H1 (cell line): ENCODE measurements around the gene KCNH1. TPM values are rescaled to one million over a fixed set of nuclear protein-coding genes. Genes with fewer than 3 reads are reported as not detected.

Source experiments
- CTCF ChIA-PET: fragments of 300-600 bp; sonication (Branson Sonifier 250); formaldehyde crosslinking; loops from one replicate; lab custom pipeline; 2021; ENCODE audit not compliant: partially characterized antibody; lab: Charles Lee
- POLR2A ChIA-PET: fragments of 300-600 bp; sonication (Branson Sonifier 250); formaldehyde crosslinking; loops from one replicate; lab custom pipeline; 2021; ENCODE audit warnings: inconsistent platforms; ENCODE audit not compliant: partially characterized antibody; lab: Charles Lee
- DNase-seq, 2 experiments: peaks; one replicate each; pipeline versions ENCODE4 v3.0.0 to v3.0.0-alpha.2; 2010 to 2022; ENCODE audit warnings: low spot score in 2 of 2, low read depth in 1 of 2, mixed read lengths in 1 of 2
- FAIRE-seq: peaks from 2 replicates; lab custom pipeline; 2011; peaks lifted over from hg19 to GRCh38; lab: Jason Lieb, UNC
- H2AFZ ChIP-seq: 2 replicates; pipeline ENCODE4 v1.8.1; 2012; ENCODE audit warnings: low read length, inconsistent platforms
- H2AK5ac ChIP-seq: 2 replicates; pipeline ENCODE4 v1.6.1; 2013; ENCODE audit warnings: low read depth, low read length
- H2BK120ac ChIP-seq: replicated peaks from 2 replicates; pipeline ENCODE3; 2013; ENCODE audit warnings: low read depth, low read length, inconsistent platforms
- H2BK12ac ChIP-seq: 2 replicates; pipeline ENCODE4 v1.6.1; 2013; ENCODE audit warnings: low read depth, low read length
- H2BK15ac ChIP-seq: 2 replicates; pipeline ENCODE4 v1.6.1; 2013; ENCODE audit warnings: low read length
- H2BK20ac ChIP-seq: 2 replicates; pipeline ENCODE4 v1.6.1; 2013; ENCODE audit warnings: low read length
- H2BK5ac ChIP-seq: 2 replicates; pipeline ENCODE4 v1.6.1; 2013; ENCODE audit warnings: low read depth, low read length
- H3K14ac ChIP-seq: 2 replicates; pipeline ENCODE4 v1.6.1; 2013; ENCODE audit warnings: inconsistent platforms; ENCODE audit not compliant: insufficient read length
- H3K18ac ChIP-seq: 2 replicates; pipeline ENCODE4 v1.6.1; 2013; ENCODE audit warnings: low read length; ENCODE audit errors: extremely low read depth
- H3K23ac ChIP-seq: 2 replicates; pipeline ENCODE4 v1.6.1; 2013; ENCODE audit warnings: inconsistent platforms; ENCODE audit not compliant: insufficient read length
- H3K23me2 ChIP-seq: 2 replicates; pipeline ENCODE4 v1.6.1; 2013; ENCODE audit warnings: low read depth, low read length
- H3K27ac ChIP-seq: 2 replicates; pipeline ENCODE4 v1.6.1; 2011; ENCODE audit warnings: low read depth, low read length, inconsistent platforms
- H3K27me3 ChIP-seq, 4 experiments: replicated peaks in 1 of 4; 1 replicate in 1 of 4; 2 replicates in 3 of 4; pipeline versions ENCODE4 v1.6.1 to v1.8.1; 2011 to 2013; ENCODE audit warnings: low read length in 3 of 4, mild to moderate bottlenecking in 3 of 4, inconsistent platforms in 2 of 4, mixed read lengths in 2 of 4, moderate library complexity in 1 of 4; ENCODE audit not compliant: control insufficient read depth in 3 of 4, insufficient read depth in 3 of 4; ENCODE audit errors: extremely low read depth in 1 of 4
- H3K36me3 ChIP-seq, 4 experiments: 2 replicates each; pipeline versions ENCODE4 v1.6.1 to v1.8.1; 2011 to 2013; ENCODE audit warnings: mild to moderate bottlenecking in 4 of 4, low read length in 3 of 4, moderate library complexity in 2 of 4, control low read depth in 1 of 4, inconsistent platforms in 1 of 4; ENCODE audit not compliant: insufficient read depth in 4 of 4, control insufficient read depth in 2 of 4
- H3K4ac ChIP-seq: replicated peaks from 2 replicates; pipeline ENCODE3; 2013; ENCODE audit warnings: low read length, low read depth, mixed read lengths, inconsistent platforms; ENCODE audit not compliant: insufficient read length
- H3K4me1 ChIP-seq, 4 experiments: replicated peaks in 1 of 4; 1 replicate in 1 of 4; 2 replicates in 3 of 4; pipeline versions ENCODE4 v1.6.1 to v1.8.1; 2011 to 2013; ENCODE audit warnings: low read length in 3 of 4, inconsistent platforms in 2 of 4, mixed read lengths in 1 of 4; ENCODE audit not compliant: insufficient read depth in 4 of 4, control insufficient read depth in 3 of 4
- H3K4me2 ChIP-seq, 2 experiments: 2 replicates each; pipeline versions ENCODE4 v1.6.1 to v1.8.1; 2011 to 2013; ENCODE audit warnings: low read depth in 2 of 2, low read length in 2 of 2, control low read depth in 1 of 2, inconsistent platforms in 1 of 2, mild to moderate bottlenecking in 1 of 2; ENCODE audit not compliant: insufficient read depth in 1 of 2
- H3K4me3 ChIP-seq, 4 experiments: fragments of 200-600, 300-600 bp in 1 of 4; sonication (generic), shearing (Covaris generic), sonication (Bioruptor Twin) in 1 of 4; 2 replicates each; pipeline versions ENCODE4 v1.5.1 to v1.8.1; 2011 to 2016; ENCODE audit warnings: low read length in 4 of 4, low read depth in 3 of 4, control low read depth in 2 of 4, inconsistent platforms in 2 of 4, mild to moderate bottlenecking in 2 of 4, mixed read lengths in 1 of 4, moderate library complexity in 1 of 4; ENCODE audit not compliant: insufficient read depth in 2 of 4; ENCODE audit errors: extremely low read depth in 1 of 4
- H3K56ac ChIP-seq: replicated peaks from 2 replicates; pipeline ENCODE3; 2013; ENCODE audit warnings: low read depth, mild to moderate bottlenecking, mixed read lengths, low read length, inconsistent platforms; ENCODE audit not compliant: insufficient read length
- H3K79me1 ChIP-seq: 2 replicates; pipeline ENCODE4 v1.6.1; 2013; ENCODE audit warnings: low read depth, low read length, control low read depth
- H3K79me2 ChIP-seq, 2 experiments: 2 replicates each; pipeline versions ENCODE4 v1.6.1 to v1.8.1; 2012 to 2013; ENCODE audit warnings: low read length in 2 of 2, mild to moderate bottlenecking in 2 of 2, inconsistent platforms in 1 of 2; ENCODE audit not compliant: insufficient read depth in 2 of 2, control insufficient read depth in 1 of 2
- H3K9ac ChIP-seq, 4 experiments: replicated peaks in 1 of 4; 1 replicate in 1 of 4; 2 replicates in 3 of 4; pipeline versions ENCODE4 v1.6.1 to v1.8.1; 2011 to 2013; ENCODE audit warnings: low read depth in 3 of 4, low read length in 3 of 4, control low read depth in 2 of 4, mild to moderate bottlenecking in 2 of 4, moderate library complexity in 2 of 4, inconsistent platforms in 1 of 4; ENCODE audit errors: extremely low read depth in 1 of 4
- H3K9me3 ChIP-seq, 2 experiments: 2 replicates each; pipeline versions ENCODE4 v1.6.1 to v1.8.1; 2012 to 2013; ENCODE audit warnings: mild to moderate bottlenecking in 2 of 2, moderate library complexity in 2 of 2, control low read depth in 1 of 2, inconsistent platforms in 1 of 2, low read depth in 1 of 2, low read length in 1 of 2, mixed read lengths in 1 of 2; ENCODE audit not compliant: insufficient read depth in 2 of 2
- H4K20me1 ChIP-seq, 2 experiments: replicated peaks in 1 of 2; 2 replicates each; pipeline versions ENCODE3 to v1.8.1; 2011 to 2013; ENCODE audit warnings: inconsistent platforms in 2 of 2, low read length in 2 of 2, mild to moderate bottlenecking in 1 of 2; ENCODE audit not compliant: insufficient read depth in 2 of 2, control insufficient read depth in 1 of 2
- H4K5ac ChIP-seq: 2 replicates; pipeline ENCODE4 v1.6.1; 2013; ENCODE audit warnings: low read length, low read depth, mixed read lengths, inconsistent platforms; ENCODE audit not compliant: insufficient read length
- H4K8ac ChIP-seq: 2 replicates; pipeline ENCODE4 v1.8.0; 2013; ENCODE audit warnings: mild to moderate bottlenecking, moderate library complexity, low read length, inconsistent platforms; ENCODE audit not compliant: insufficient read depth; ENCODE audit errors: extremely low read depth
- H4K91ac ChIP-seq: replicated peaks from 2 replicates; pipeline ENCODE3; 2013; ENCODE audit warnings: low read length, mixed read lengths, inconsistent platforms; ENCODE audit not compliant: insufficient read length
- CBX5 ChIP-seq: fragments of 300-800, 300-1000 bp; sonication (generic); IDR thresholded peaks from 2 replicates; pipeline ENCODE4 v1.7.1; 2016; ENCODE audit warnings: antibody characterized with exemption, low read length, low read depth
- KDM4A ChIP-seq: IDR thresholded peaks from one replicate; pipeline ENCODE4 v1.7.1; 2012; ENCODE audit warnings: low read depth, mild to moderate bottlenecking, moderate library complexity, low read length, inconsistent platforms; ENCODE audit not compliant: severe bottlenecking
- SIX5 ChIP-seq: IDR thresholded peaks from 2 replicates; pipeline ENCODE4 v1.6.1; 2011; ENCODE audit warnings: mild to moderate bottlenecking, low read depth, low read length
- SUZ12 ChIP-seq: fragments of 200-600 bp; sonication (generic); IDR thresholded peaks from 2 replicates; pipeline ENCODE4 v1.6.1; 2012; ENCODE audit warnings: mild to moderate bottlenecking, inconsistent platforms, low read length, moderate library complexity, mixed read lengths
- WGBS, 2 experiments: shearing (Covaris generic) in 1 of 2; methylation state at CpG; one replicate each; pipeline versions ENCODE4 v1.1.6 to v1.1.7; 2013 to 2015; ENCODE audit warnings: low lambda C conversion rate in 2 of 2, mixed read lengths in 2 of 2, inconsistent platforms in 1 of 2, low coverage in 1 of 2, missing lambda C conversion rate in 1 of 2; ENCODE audit not compliant: insufficient replicate concordance in 2 of 2, insufficient coverage in 1 of 2, insufficient read length in 1 of 2; ENCODE audit errors: extremely low coverage in 1 of 2, missing lambda C conversion rate in 1 of 2; 5-methylcytosine and 5-hydroxymethylcytosine counted together
- polyA plus RNA-seq, 7 experiments: library from polyadenylated mRNA; depleted of rRNA in 3 of 7; stranded (reverse) in 5 of 7; unstranded in 2 of 7; fragments of >200 nt in 5 of 7; fragments of 200-250 nt in 2 of 7; gene quantifications; 1 replicate in 5 of 7; 2 replicates in 1 of 7; 4 replicates in 1 of 7; pipeline versions ENCODE4 v1.2.1 to v1.2.3, GENCODE V29; 2011 to 2013; ENCODE audit warnings: missing spikeins in 2 of 7, mixed read lengths in 2 of 7
- total RNA-seq: library from RNA; stranded (reverse); fragmentation: NEBNext Ultra II Directional; extraction: Animal tissue kit (Norgen Biotek cat#: 25700); gene quantifications from 2 replicates; pipeline ENCODE4 v1.2.1, GENCODE V29; 2021

Gene KCNH1
- total and polyA plus RNA-seq, 2 of the 8 experiments (the other 6 are each of a cell fraction or from before 2014, with no cell fraction given) = 0.27 to 0.34 TPM

- Histone ChIP-seq H3K23me2 (no peaks in the 10 kb centered on the region), H3K14ac (no peak overlapping the region), H3K4me1 (no peaks in the 10 kb centered on the region), H3K79me2 (no peaks in the 10 kb centered on the region), H3K23ac (no peak overlapping the region), H3K79me1 (no peaks in the 10 kb centered on the region), H3K27ac (no peak overlapping the region), H3K4me2 (no peak overlapping the region), H2BK120ac (no peak overlapping the region), H3K36me3 (no peaks in the 10 kb centered on the region), H4K8ac (no peak overlapping the region), H2BK5ac (no peak overlapping the region), H2BK12ac (no peak overlapping the region), H4K5ac (no peak overlapping the region), H3K9ac (no peak overlapping the region), H3K9me3 (no peaks in the 10 kb centered on the region), H2BK20ac (no peak overlapping the region), H3K4ac (no peak overlapping the region), H4K91ac (no peak overlapping the region), H3K4me3 (no peak overlapping the region), H2AK5ac (no peak overlapping the region), H3K56ac (no peak overlapping the region), H3K27me3 (no peaks in the 10 kb centered on the region), H2BK15ac (no peak overlapping the region), H3K18ac (no peak overlapping the region), H4K20me1 (no peaks in the 10 kb centered on the region), H2AFZ (no peak overlapping the region)
- POLR2A ChIA-PET = no interaction called here
- CTCF ChIA-PET = interaction anchor here (1.0 kb wide), 1 partner anchor 7 kb away, joined by 3 read pairs; no protein-coding TSS in a partner anchor
- TF ChIP-seq SUZ12 = no peak
- no peak for TF ChIP-seq CBX5
- TF ChIP-seq KDM4A = no peak
- TF ChIP-seq SIX5 = no peak
- DNase-seq (no peak), FAIRE-seq (no peak)
- 94% methylated on average over 1 of the region's 1 CpG; no CpG with 5 or more reads in 1 of the 2 experiments for WGBS, 2 experiments
Measured at GRCh38 chr1:210857705-210858104, 276.2 kb downstream of the KCNH1 start.
